GM04503 (cell line): ENCODE measurements around the gene ILK.

ENCODE experiments used
- DNase-seq: peaks from one replicate; pipeline ENCODE4 v3.0.0-alpha.2; 2012; ENCODE audit warnings: low read depth

ILK gene

GRCh38 chr11:6603287-6604080 lies at the start of gene ILK, which contains the start of gene RRP8:
Gene ILK (plus strand): TSS chr11:6603774. CDS start chr11:6604272, 498 bp downstream.
Gene RRP8 (minus strand): TSS chr11:6603616. CDS start chr11:6603502, 114 bp downstream.
- no peak for DNase-seq

GRCh38 chr11:6554828-6555706 lies 48.5 kb upstream of the ILK start:
- no peak for DNase-seq

GRCh38 chr11:6556139-6556949 lies 47.2 kb upstream of the ILK start:
- DNase-seq = no peak

GRCh38 chr11:6557063-6557462 lies 46.5 kb upstream of the ILK start:
- no peak for DNase-seq

- no peak for DNase-seq
These were observed 45.6 kb upstream of the ILK start for GRCh38 chr11:6557761-6558674.

DNA sequence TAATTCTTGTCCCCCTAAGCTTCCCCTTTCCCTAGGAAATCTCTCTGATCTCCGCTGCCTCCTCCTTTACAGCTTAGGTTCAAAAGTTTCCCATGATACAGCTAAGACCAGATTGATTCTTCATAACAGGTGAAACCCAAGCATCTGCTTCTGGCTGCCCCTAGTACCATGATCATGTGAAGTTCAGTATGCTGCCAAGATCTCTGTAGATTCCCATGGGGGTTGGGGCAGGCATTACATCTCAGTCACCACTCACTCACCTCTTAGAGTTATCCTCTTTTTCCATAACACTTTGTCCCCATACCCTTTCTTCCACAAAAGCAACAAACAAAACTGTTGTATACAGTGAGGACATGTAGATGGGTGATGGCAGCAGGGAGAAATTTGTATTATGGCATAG lies 44.2 kb upstream of the ILK start:
- no peak for DNase-seq

- DNase-seq = no peak
These were observed 42.3 kb upstream of the ILK start for GRCh38 chr11:6561288-6561687.

- DNase-seq = no peak
These were observed 40.4 kb upstream of the ILK start for GRCh38 chr11:6563121-6563619.

DNA sequence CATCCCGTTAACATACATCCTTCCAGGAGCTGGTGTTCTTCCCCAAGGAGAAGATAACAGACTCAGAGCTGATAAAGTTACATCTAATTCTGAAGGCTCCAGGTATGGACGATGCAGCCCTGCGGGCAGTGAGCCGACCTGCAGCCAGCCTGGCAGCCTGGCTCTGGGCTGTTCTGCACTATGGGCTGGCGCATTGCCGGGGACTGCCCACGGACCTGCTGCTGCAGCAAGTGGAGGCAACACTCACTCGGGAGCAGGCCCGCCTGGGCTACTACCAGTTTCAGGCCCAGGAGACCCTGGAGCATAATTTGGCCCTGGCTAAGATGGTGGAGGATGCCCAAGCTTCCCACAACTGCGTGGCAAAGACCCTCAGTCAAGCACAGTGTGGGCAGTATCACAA lies 39.9 kb upstream of the ILK start:
- DNase-seq = no peak

DNA sequence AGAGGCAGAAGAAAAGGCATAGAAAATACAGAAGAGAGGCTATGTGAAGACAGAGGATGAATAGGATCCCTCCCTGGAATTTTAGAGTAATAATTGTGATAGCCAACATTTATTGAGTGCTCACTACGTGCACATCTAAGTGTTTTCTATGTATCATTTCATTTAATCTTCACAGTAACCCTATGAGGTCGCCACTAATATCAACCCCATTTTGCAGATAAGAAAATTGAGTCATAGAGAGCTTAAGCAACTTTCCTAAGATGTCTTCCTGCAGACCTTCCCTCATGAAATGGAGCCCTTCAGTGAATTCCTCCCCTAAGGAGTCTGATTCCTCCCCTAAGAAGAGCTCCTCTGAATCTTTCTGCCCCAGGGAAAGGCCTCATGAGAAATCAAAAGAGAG lies 38.2 kb upstream of the ILK start:
- DNase-seq = no peak

GRCh38 chr11:6565988-6566703 lies 37.4 kb upstream of the ILK start:
- no peak for DNase-seq

- DNase-seq = no peak
These were observed 36.7 kb upstream of the ILK start for GRCh38 chr11:6566704-6567370.

GRCh38 chr11:6567371-6567745 lies 36.2 kb upstream of the ILK start:
- DNase-seq = no peak

- no peak for DNase-seq
These were observed 35.2 kb upstream of the ILK start for GRCh38 chr11:6568191-6568918.

- DNase-seq = no peak
These were observed 33.9 kb upstream of the ILK start for GRCh38 chr11:6569706-6570105.

GRCh38 chr11:6570691-6571427 lies 32.7 kb upstream of the ILK start:
- no peak for DNase-seq

- DNase-seq = no peak
These were observed 32.1 kb upstream of the ILK start for GRCh38 chr11:6571434-6572008.

DNA sequence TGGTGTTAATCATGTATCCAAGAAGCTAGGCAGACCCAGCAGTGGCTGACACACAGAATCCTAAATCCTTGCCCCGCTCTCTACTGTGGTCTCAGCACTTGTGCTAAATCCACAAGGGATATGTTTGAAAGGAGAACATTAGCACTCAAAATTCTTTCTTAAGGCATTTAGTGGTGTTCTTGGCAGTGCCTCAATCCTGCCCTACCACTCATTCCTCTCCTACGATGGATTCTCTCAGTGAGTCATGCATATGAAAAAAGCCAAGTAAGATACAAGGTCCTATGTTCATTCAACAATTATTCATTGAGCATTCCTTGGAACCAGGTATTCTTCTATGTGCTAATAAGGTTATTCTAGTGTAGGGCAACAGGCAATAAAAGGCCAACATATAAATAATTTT lies 31.4 kb upstream of the ILK start:
- peak; percentile 61 for DNase-seq
